Measurements from ENCODE around the gene MPO. TPM values are rescaled to one million over a fixed set of nuclear protein-coding genes. Genes with fewer than 3 reads are reported as not detected.
A peak's percentile ranks its signal among the peaks of the same experiment; 100 is the strongest.

Gene MPO
- total RNA-seq, 2 donors from 2014 or later: 0.57 TPM; not detected in 1

DNA sequence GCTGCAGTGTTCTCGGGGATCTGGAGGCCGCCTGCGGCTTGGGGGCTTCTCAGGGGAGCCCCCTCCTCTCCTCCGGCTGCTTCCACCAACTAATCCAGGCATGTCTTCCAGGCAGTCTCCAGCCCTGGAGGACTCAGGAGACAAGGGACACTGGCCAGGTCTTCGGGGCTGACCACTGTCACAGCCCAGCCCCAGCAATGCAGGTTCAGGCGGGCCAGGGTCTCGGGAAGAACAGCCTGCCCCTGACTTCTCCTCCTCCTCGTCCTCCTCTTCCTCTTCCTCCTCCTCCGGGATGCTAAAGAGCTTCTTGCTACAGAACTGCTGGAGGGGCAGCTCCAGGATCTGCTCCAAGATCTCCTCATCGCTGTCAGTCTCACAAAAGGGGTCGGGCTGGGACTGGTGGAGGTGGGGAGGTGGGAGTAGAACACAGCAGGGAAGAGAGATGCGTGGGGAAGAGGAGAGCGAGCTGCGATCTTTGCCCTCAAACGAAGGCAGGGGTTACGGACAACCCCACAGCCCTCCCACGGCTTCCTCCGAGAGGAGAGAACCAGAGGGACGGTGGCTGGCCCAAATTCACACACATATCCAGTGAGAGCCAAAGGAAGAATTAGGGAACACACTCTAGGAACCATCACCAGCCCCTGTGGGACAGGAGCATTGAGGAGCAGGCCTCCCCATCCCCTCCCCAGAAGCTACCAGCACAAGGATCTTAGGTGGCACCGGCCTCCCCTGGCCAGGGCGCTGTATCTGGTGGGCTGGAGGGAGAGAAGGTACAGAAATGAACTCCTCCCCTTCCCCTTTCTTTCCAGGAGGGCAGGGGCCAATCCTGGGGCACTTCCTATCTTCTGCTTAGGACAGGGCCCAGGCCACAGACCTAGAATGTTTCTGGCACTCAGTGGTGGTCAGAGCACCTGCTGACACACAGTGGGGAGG lies 28.5 kb upstream of the MPO start:
- H3K9me3 ChIP-seq: no peaks in the 10 kb centered on the region
- WGBS: 85% methylated on average over 21 of the region's 21 CpGs
- TF ChIP-seq POLR2A (IDR thresholded peaks at IDR 0.05): no peak
- TF ChIP-seq, protein P1, sequence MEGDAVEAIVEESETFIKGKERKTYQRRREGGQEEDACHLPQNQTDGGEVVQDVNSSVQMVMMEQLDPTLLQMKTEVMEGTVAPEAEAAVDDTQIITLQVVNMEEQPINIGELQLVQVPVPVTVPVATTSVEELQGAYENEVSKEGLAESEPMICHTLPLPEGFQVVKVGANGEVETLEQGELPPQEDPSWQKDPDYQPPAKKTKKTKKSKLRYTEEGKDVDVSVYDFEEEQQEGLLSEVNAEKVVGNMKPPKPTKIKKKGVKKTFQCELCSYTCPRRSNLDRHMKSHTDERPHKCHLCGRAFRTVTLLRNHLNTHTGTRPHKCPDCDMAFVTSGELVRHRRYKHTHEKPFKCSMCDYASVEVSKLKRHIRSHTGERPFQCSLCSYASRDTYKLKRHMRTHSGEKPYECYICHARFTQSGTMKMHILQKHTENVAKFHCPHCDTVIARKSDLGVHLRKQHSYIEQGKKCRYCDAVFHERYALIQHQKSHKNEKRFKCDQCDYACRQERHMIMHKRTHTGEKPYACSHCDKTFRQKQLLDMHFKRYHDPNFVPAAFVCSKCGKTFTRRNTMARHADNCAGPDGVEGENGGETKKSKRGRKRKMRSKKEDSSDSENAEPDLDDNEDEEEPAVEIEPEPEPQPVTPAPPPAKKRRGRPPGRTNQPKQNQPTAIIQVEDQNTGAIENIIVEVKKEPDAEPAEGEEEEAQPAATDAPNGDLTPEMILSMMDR (IDR thresholded peaks at IDR 0.05): no peak
- no peak for TF ChIP-seq POLR2AphosphoS5 (IDR thresholded peaks at IDR 0.05)
- H3K27ac ChIP-seq: no peak overlapping the region
- intact Hi-C loops (cut with DNase I): no loop called here
- H3K27me3 ChIP-seq (replicated peaks; ENCODE audit: insufficient read depth): no peaks in the 10 kb centered on the region
- H3K4me3 ChIP-seq: no peak overlapping the region
- no peaks in the 10 kb centered on the region for H3K36me3 ChIP-seq
- no peak for DNase-seq (ENCODE audit: low spot score)
- H3K4me1 ChIP-seq (replicated peaks): no peaks in the 10 kb centered on the region

DNA sequence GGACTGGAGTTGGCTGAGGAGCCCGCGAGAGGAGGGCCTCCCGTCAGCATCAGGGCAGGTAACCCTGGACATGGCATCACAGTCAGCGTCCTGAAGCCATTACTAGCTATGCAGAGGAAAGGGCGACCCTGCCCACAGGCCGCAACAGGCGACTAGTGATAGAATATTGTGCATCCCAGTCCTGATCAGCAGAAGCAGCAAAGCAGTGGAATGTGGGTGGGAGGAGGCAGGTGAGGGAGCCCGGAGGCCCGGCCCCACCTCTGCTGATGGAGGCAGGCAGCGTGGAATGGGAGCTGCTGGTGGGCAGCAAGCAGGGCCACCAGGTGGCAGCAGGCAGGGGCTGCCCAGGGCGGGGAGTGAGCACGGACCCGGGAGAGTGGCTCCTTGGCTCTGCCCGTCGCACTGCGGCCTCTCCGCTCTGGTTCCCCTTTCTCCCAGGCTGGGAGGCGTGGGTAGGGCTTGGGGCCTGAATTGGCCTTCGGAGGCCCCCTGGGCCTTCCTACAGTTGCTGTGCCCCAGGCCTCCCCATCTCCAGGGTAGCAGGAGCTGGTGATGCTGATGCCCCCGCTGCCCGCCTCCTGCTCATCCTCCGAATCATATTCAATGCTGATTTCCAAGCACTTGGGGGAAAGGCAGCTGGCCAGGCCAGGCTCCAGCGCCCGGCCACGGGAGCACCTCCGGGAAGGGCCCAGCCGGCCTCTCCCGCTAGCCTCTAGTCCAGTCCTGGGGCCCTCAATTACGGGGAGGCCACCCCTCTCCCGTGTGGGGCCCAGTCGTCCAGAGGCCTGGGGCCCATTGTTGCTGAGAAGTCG lies 27.6 kb upstream of the MPO start:
- intact Hi-C loops (cut with DNase I): no loop called here

DNA sequence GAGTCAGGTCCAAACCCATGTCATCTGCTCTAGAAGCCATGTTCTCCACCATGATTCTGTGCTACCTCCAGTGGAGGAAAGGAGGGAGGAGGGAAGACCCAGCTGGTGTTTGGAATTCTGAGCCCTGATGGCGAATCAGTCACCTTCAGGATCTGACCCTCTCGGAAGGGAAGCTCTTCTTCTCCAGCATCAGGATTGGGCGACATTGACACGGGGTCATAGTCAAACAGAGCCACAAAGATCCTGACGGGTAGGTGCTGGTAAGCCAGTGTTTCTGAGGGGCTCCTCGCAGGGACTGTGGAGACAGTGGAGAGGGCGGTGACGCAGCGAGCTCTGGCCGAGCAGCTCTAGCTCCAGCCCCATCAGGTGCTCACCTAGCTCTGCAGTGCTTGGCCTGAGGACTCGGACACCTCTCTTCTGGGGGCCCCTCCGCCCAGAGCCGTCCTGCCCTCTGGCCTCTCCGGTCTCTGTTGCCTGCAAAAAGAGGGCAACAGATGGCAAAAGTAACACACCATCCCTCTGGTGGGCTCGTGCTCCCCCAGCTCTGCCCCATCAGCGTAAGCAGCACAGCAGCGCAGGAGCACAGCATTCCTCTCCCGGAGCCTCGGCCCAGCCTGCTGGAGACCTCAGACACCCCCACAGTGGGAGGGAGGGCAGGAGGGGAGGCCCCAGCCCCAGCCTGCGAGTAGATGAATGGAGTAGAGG lies 26.9 kb upstream of the MPO start:
- no peak for DNase-seq (ENCODE audit: low spot score)
- no peak overlapping the region for H3K27ac ChIP-seq
- H3K4me1 ChIP-seq (replicated peaks): no peaks in the 10 kb centered on the region
- WGBS: 88% methylated on average over 20 of the region's 20 CpGs
- no peak overlapping the region for H3K4me3 ChIP-seq
- H3K27me3 ChIP-seq (replicated peaks; ENCODE audit: insufficient read depth): no peaks in the 10 kb centered on the region
- intact Hi-C loops (cut with DNase I): no loop called here
- TF ChIP-seq, protein P1 (IDR thresholded peaks at IDR 0.05): no peak
- TF ChIP-seq POLR2A (IDR thresholded peaks at IDR 0.05) (no peak), POLR2AphosphoS5 (IDR thresholded peaks at IDR 0.05) (no peak)
- no peaks in the 10 kb centered on the region for H3K9me3 ChIP-seq
- H3K36me3 ChIP-seq: no peaks in the 10 kb centered on the region

More for the DNA sequence above, 27.6 kb upstream of the MPO start:
- Histone ChIP-seq H3K27ac (no peak overlapping the region), H3K27me3 (replicated peaks; ENCODE audit: insufficient read depth) (no peaks in the 10 kb centered on the region), H3K9me3 (no peaks in the 10 kb centered on the region), H3K4me3 (no peak overlapping the region), H3K36me3 (no peaks in the 10 kb centered on the region), H3K4me1 (replicated peaks) (no peaks in the 10 kb centered on the region)
- 78% methylated on average over 32 of the region's 32 CpGs for WGBS
- TF ChIP-seq, protein P1 (IDR thresholded peaks at IDR 0.05): peak in 1 of 4 experiments; percentile 16
- TF ChIP-seq POLR2AphosphoS5 (IDR thresholded peaks at IDR 0.05) (no peak), POLR2A (IDR thresholded peaks at IDR 0.05) (no peak)
- no peak for DNase-seq (ENCODE audit: low spot score)

DNA sequence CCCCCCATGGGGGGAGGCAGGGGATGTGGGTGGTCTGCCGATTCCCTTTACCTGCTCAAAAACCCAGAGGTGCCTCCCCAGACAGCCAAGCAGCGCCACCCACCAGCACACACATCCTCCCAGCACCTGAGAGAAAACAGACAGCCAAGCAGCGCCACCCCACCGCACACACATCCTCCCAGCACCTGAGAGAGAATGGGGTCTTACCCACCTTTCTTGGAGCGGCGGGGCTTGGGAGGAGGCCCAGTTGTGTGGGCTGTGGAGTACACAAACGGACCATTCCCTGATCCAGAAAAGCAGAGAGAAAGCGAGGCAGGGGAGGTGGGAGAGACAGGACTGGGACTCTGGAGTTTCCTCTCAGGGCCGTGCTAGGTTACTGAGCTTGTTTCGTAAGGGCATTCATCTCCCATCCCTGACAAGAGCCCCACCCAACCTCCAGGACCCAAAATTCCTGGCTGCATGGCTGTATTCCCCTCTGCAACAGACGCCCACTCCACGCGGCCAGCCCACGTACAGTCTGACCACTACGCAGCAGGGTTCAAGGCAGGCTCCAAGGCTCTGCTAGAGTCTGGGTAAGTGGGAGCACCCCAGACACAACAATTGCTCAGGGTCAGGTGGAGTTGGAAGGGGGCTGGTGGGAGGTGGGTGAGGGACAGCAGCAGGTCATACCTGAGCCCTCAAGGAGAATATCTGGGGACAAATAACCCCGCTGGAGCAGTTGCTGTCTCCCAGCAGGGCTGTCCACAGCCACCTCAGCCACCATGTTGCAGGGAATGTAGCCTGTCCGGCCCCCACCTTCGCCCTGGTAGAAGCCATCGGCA lies 25.6 kb upstream of the MPO start:
- DNase-seq (ENCODE audit: low spot score): no peak
- Histone ChIP-seq H3K27me3 (replicated peaks; ENCODE audit: insufficient read depth) (no peaks in the 10 kb centered on the region), H3K27ac (no peak overlapping the region), H3K36me3 (no peaks in the 10 kb centered on the region), H3K4me3 (no peak overlapping the region), H3K9me3 (no peaks in the 10 kb centered on the region), H3K4me1 (replicated peaks) (no peaks in the 10 kb centered on the region)
- 80% methylated on average over 19 of the region's 19 CpGs for WGBS
- TF ChIP-seq POLR2AphosphoS5 (IDR thresholded peaks at IDR 0.05): no peak
- TF ChIP-seq, protein P1 (IDR thresholded peaks at IDR 0.05): no peak
- TF ChIP-seq POLR2A (IDR thresholded peaks at IDR 0.05): no peak
- intact Hi-C loops (cut with DNase I): no loop called here
